HT-29 (cell line): ENCODE results near the gene GRB10. TPM values are rescaled to one million over a fixed set of nuclear protein-coding genes. Genes with fewer than 3 reads are reported as not detected.

Experiments
- DNase-seq: peaks from one replicate; pipeline ENCODE4 v3.0.0-alpha.2; 2015; ENCODE audit warnings: low spot score
- total RNA-seq: library from RNA; depleted of rRNA; stranded (reverse); fragments of >200 nt; shearing (Covaris generic); gene quantifications from 2 replicates; pipeline ENCODE4 v1.2.3, GENCODE V29; 2014

Gene GRB10
- total RNA-seq, 1 experiment from 2014 or later: 6.6 TPM

- DNase-seq: no peak
Measured at GRCh38 chr7:50612704-50613103, 170.0 kb downstream of the GRB10 start.

GRCh38 chr7:50610521-50611277 lies 172.0 kb downstream of the GRB10 start:
- no peak for DNase-seq

GRCh38 chr7:50608196-50608906 lies 174.3 kb downstream of the GRB10 start:
- DNase-seq: no peak

- no peak for DNase-seq
Measured at GRCh38 chr7:50607524-50608125, 175.1 kb downstream of the GRB10 start.

GRCh38 chr7:50605059-50605458 lies 177.6 kb downstream of the GRB10 start:
- no peak for DNase-seq

- DNase-seq: no peak
Measured at GRCh38 chr7:50603287-50603686, 179.4 kb downstream of the GRB10 start.

GRCh38 chr7:50599385-50599784 lies 183.3 kb downstream of the GRB10 start:
- DNase-seq: no peak

- DNase-seq: no peak
Measured at GRCh38 chr7:50598460-50599343, 184.0 kb downstream of the GRB10 start.

GRCh38 chr7:50596484-50596883 lies 186.2 kb downstream of the GRB10 start:
- DNase-seq: no peak

GRCh38 chr7:50595491-50596102 lies 187.1 kb downstream of the GRB10 start:
- peak; percentile 70 for DNase-seq

- no peak for DNase-seq
Measured at GRCh38 chr7:50594734-50595485, 187.8 kb downstream of the GRB10 start.

GRCh38 chr7:50594136-50594535 lies 188.6 kb downstream of the GRB10 start:
- DNase-seq: no peak

- DNase-seq: no peak
Measured at GRCh38 chr7:50592940-50593339, 189.8 kb downstream of the GRB10 start.

GRCh38 chr7:50591480-50592438 lies 190.9 kb downstream of the GRB10 start:
- no peak for DNase-seq

GRCh38 chr7:50591098-50591479 lies 191.6 kb downstream of the GRB10 start:
- no peak for DNase-seq

GRCh38 chr7:50590535-50590934 lies 192.2 kb downstream of the GRB10 start:
- no peak for DNase-seq

GRCh38 chr7:50589364-50589763 lies 193.3 kb downstream of the GRB10 start:
- DNase-seq: no peak

- peak; percentile 13 for DNase-seq
Measured at GRCh38 chr7:50588937-50589336, 193.8 kb downstream of the GRB10 start.

- DNase-seq: no peak
Measured at GRCh38 chr7:50587737-50588136, 195.0 kb downstream of the GRB10 start.
